ENCODE measurements around the gene KIRREL3. TPM values are rescaled to one million over a fixed set of nuclear protein-coding genes. Genes with fewer than 3 reads are reported as not detected.

Gene KIRREL3
- total and polyA plus RNA-seq, 4 donors = 0.02 to 0.71 (median 0.15) TPM; not detected in 1

- WGBS, 2 donors = 80 to 91% methylated on average over 12 of the region's 12 CpGs
- Histone ChIP-seq H3K27me3 (ENCODE audit: control insufficient read depth in 3 of 3, insufficient read depth in 3 of 3, low read length in 2 of 3) (no peaks in the 10 kb centered on the region), H3K9me3 (ENCODE audit: control insufficient read depth in 4 of 4, insufficient read depth in 3 of 4, low read length in 3 of 4) (no peaks in the 10 kb centered on the region), H3K27ac (ENCODE audit: low read depth in 1 of 2, low read length in 1 of 2) (no peak overlapping the region), H3K36me3 (ENCODE audit: control insufficient read depth in 4 of 4, insufficient read depth in 4 of 4, low read length in 4 of 4) (no peaks in the 10 kb centered on the region), H3K4me1 (ENCODE audit: control insufficient read depth in 5 of 5, insufficient read depth in 5 of 5, low read length in 5 of 5) (no peaks in the 10 kb centered on the region), H3K4me3 (no peak overlapping the region), H3K9ac (ENCODE audit: insufficient read depth in 1 of 2, low read length in 2 of 2) (no peak overlapping the region)
- ATAC-seq (ENCODE audit: insufficient read depth, low FRiP score) (no peak), DNase-seq (no peak)
- no peak for TF ChIP-seq CTCF (IDR thresholded peaks at IDR 0.05; ENCODE audit: control extremely low read depth, extremely low read depth)
These were observed 514.5 kb downstream of the KIRREL3 start for GRCh38 chr11:126485986-126486635.

GRCh38 chr11:126485021-126485792 lies 515.4 kb downstream of the KIRREL3 start:
- H3K27ac ChIP-seq (ENCODE audit: low read depth in 1 of 2, low read length in 1 of 2) = no peak overlapping the region
- no peak for TF ChIP-seq CTCF (IDR thresholded peaks at IDR 0.05; ENCODE audit: control extremely low read depth, extremely low read depth)
- peaks cover 0 to 6% (median 0%) of the 10 kb centered on the region in 5 donors for H3K4me1 ChIP-seq (ENCODE audit: control insufficient read depth in 5 of 5, insufficient read depth in 5 of 5, low read length in 5 of 5)
- H3K9me3 ChIP-seq (ENCODE audit: control insufficient read depth in 4 of 4, insufficient read depth in 3 of 4, low read length in 3 of 4) = no peaks in the 10 kb centered on the region
- no peak overlapping the region for H3K9ac ChIP-seq (ENCODE audit: insufficient read depth in 1 of 2, low read length in 2 of 2)
- 65 to 70% methylated on average over 10 of the region's 10 CpGs for WGBS, 2 donors
- ATAC-seq (ENCODE audit: insufficient read depth, low FRiP score) = no peak
- no peaks in the 10 kb centered on the region for H3K27me3 ChIP-seq (ENCODE audit: control insufficient read depth in 3 of 3, insufficient read depth in 3 of 3, low read length in 2 of 3)
- H3K36me3 ChIP-seq (ENCODE audit: control insufficient read depth in 4 of 4, insufficient read depth in 4 of 4, low read length in 4 of 4) = no peaks in the 10 kb centered on the region
- peak in 1 of 3 donors; percentile 26 for DNase-seq
- H3K4me3 ChIP-seq = no peak overlapping the region

GRCh38 chr11:126484266-126484665 lies 516.3 kb downstream of the KIRREL3 start:
- H3K9ac ChIP-seq (ENCODE audit: insufficient read depth in 1 of 2, low read length in 2 of 2) = no peak overlapping the region
- no peaks in the 10 kb centered on the region for H3K9me3 ChIP-seq (ENCODE audit: control insufficient read depth in 4 of 4, insufficient read depth in 3 of 4, low read length in 3 of 4)
- TF ChIP-seq CTCF (IDR thresholded peaks at IDR 0.05; ENCODE audit: control extremely low read depth, extremely low read depth) = no peak
- no peak for ATAC-seq (ENCODE audit: insufficient read depth, low FRiP score)
- 70 to 82% methylated on average over 2 of the region's 2 CpGs for WGBS, 2 donors
- H3K27me3 ChIP-seq (ENCODE audit: control insufficient read depth in 3 of 3, insufficient read depth in 3 of 3, low read length in 2 of 3) = no peaks in the 10 kb centered on the region
- H3K4me3 ChIP-seq = no peak overlapping the region
- DNase-seq = no peak
- H3K27ac ChIP-seq (ENCODE audit: low read depth in 1 of 2, low read length in 1 of 2) = no peak overlapping the region
- no peaks in the 10 kb centered on the region for H3K36me3 ChIP-seq (ENCODE audit: control insufficient read depth in 4 of 4, insufficient read depth in 4 of 4, low read length in 4 of 4)
- H3K4me1 ChIP-seq (ENCODE audit: control insufficient read depth in 5 of 5, insufficient read depth in 5 of 5, low read length in 5 of 5) = peaks cover 0 to 8% (median 0%) of the 10 kb centered on the region in 5 donors
